ENCODE results near the gene G3BP2. TPM values are rescaled to one million over a fixed set of nuclear protein-coding genes. Genes with fewer than 3 reads are reported as not detected.

The G3BP2 gene
- total RNA-seq, 4 donors from 2014 or later, result 123 to 226 (median 132) TPM

DNA sequence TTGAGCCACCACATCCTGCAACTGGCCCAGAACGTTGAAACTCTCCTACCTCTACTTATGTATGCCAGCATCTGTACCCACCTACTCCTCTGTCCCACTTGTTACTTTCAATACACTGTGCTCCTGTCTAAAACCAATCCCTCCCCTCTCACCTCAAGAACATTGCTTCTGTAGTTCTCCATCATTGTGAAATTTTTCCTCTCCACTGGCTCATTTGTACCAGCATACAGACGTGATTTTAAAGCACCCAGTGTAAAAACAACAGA is 25.7 kb upstream of the G3BP2 start:
- TF ChIP-seq POLR2A (IDR thresholded peaks at IDR 0.05), result no peak
- TF ChIP-seq, protein P1, sequence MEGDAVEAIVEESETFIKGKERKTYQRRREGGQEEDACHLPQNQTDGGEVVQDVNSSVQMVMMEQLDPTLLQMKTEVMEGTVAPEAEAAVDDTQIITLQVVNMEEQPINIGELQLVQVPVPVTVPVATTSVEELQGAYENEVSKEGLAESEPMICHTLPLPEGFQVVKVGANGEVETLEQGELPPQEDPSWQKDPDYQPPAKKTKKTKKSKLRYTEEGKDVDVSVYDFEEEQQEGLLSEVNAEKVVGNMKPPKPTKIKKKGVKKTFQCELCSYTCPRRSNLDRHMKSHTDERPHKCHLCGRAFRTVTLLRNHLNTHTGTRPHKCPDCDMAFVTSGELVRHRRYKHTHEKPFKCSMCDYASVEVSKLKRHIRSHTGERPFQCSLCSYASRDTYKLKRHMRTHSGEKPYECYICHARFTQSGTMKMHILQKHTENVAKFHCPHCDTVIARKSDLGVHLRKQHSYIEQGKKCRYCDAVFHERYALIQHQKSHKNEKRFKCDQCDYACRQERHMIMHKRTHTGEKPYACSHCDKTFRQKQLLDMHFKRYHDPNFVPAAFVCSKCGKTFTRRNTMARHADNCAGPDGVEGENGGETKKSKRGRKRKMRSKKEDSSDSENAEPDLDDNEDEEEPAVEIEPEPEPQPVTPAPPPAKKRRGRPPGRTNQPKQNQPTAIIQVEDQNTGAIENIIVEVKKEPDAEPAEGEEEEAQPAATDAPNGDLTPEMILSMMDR (IDR thresholded peaks at IDR 0.05 in 4 of 5, conservative IDR thresholded peaks at IDR 0.05 in 1 of 5), result no peak
- Histone ChIP-seq H3K4me3 (no peak overlapping the region), H3K9me3 (no peaks in the 10 kb centered on the region), H3K27me3 (no peaks in the 10 kb centered on the region), H3K36me3 (no peaks in the 10 kb centered on the region), H3K4me1 (peaks cover 8 to 12% of the 10 kb centered on the region in 2 donors), H3K27ac (peak overlapping the region; percentile 84 to 91 (median 88))
- in situ Hi-C loops (cut with MboI; ENCODE audit: low sequenced_read_pairs in 4 of 4), result no loop called here
- DNase-seq (no peak), ATAC-seq (no peak)
- intact Hi-C loops (cut with DNase I; ENCODE audit: low total_unique reads), result loop anchor here (1.0 kb wide), 1 partner anchor 25 kb away; the partner anchor contains the start of gene USO1

DNA sequence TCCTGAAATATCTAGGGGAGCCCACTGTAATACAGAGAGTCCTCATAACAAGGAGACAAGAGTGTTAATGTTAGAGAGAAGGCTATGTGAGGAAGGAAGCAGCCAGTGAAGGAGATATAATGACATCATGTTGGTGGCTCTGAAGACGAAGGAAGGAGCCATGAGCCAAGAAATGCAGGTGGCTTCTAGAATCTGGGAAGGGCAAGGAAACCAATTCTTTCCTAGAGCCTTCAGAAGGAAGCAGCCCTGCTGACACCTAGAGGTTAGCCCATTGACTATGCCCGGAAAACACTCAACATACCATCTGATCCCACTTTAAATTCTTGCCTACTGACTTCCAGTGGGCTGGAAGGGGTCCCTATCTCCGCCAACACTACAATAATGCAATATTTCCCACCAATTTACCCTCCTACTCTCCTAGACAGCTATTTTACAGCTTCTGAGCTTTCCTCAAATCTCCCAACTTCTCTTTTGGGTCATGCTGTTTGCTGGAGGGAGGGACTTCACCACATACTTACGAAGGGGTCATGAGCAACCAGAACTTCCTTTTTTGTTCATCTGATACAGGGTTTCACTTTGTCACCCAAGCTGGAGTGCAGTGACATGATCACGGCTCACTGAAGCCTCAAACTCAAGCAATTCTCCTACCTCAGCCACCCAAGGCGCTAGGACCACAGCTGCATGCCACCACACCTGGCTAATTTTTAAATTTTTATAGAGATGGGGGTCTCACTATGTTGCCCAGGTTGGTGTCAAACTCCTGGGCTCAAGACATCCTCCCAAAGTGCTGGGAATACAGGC is 25.2 kb upstream of the G3BP2 start:
- peak overlapping the region; percentile 84 to 91 (median 88) for H3K27ac ChIP-seq
- no peaks in the 10 kb centered on the region for H3K27me3 ChIP-seq
- H3K9me3 ChIP-seq, result no peaks in the 10 kb centered on the region
- TF ChIP-seq, protein P1 (IDR thresholded peaks at IDR 0.05 in 4 of 5, conservative IDR thresholded peaks at IDR 0.05 in 1 of 5), result no peak
- no peak for TF ChIP-seq POLR2A (IDR thresholded peaks at IDR 0.05)
- DNase-seq, result no peak
- no peaks in the 10 kb centered on the region for H3K36me3 ChIP-seq
- in situ Hi-C loops (cut with MboI; ENCODE audit: low sequenced_read_pairs in 4 of 4), result no loop called here
- peak in 1 of 2 donors; percentile 32 for ATAC-seq
- intact Hi-C loops (cut with DNase I; ENCODE audit: low total_unique reads), result no loop called here
- H3K4me3 ChIP-seq, result no peak overlapping the region
- peaks cover 8 to 14% of the 10 kb centered on the region in 2 donors for H3K4me1 ChIP-seq

DNA sequence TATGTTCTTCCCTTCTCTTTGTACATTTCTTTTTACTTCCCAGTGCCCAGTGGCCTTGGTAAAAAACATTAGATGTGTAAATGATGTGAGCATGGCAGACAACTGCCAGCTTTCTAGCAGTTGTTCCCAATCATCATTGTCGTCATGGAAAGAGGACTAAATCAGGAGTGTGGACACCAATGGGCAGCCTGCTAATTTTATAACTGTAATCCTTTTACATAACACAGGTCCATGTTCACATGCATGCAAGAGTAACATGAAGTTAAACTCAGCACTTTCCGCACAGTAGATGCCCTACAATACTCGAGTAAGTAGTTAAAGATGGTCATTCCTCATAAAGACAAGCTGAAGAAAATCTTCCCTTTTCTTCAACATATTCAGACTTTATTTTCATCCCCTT is 23.4 kb upstream of the G3BP2 start:
- H3K4me3 ChIP-seq, result peak overlapping the region in 1 of 4 donors; percentile 30
- TF ChIP-seq, protein P1 (IDR thresholded peaks at IDR 0.05 in 4 of 5, conservative IDR thresholded peaks at IDR 0.05 in 1 of 5), result no peak
- TF ChIP-seq POLR2A (IDR thresholded peaks at IDR 0.05), result peak in 1 of 2 donors; percentile 5
- no peaks in the 10 kb centered on the region for H3K27me3 ChIP-seq
- in situ Hi-C loops (cut with MboI; ENCODE audit: low sequenced_read_pairs in 4 of 4), result no loop called here
- peak overlapping the region; percentile 84 to 91 (median 88) for H3K27ac ChIP-seq
- intact Hi-C loops (cut with DNase I; ENCODE audit: low total_unique reads), result loop anchor here (2.0 kb wide), 1 partner anchor 24 kb away; the partner anchor contains the start of gene G3BP2
- DNase-seq, result peak in 1 of 2 donors; percentile 37
- peak; percentile 53 to 70 for ATAC-seq
- H3K36me3 ChIP-seq, result no peaks in the 10 kb centered on the region
- peaks cover 13 to 26% of the 10 kb centered on the region in 2 donors for H3K4me1 ChIP-seq
- no peaks in the 10 kb centered on the region for H3K9me3 ChIP-seq

DNA sequence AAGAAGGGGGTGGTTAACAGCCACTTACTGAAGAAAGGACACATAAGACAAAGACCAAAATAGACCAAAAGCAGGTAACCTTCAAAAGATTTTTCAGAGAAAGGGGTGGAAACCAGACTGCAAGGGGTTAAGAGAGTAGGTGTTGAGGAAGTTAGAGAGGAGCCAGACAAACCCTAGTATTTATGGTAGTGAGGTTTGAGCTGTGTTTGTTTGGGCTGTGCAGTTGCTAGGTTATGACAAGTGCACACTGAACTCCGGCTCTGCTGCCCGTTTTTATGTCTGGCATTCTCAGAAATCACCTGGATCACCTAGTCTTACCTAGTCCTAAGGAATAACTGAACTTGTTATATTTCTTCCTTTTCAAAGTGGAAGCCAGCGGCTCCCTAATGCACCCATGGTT is 22.9 kb upstream of the G3BP2 start:
- H3K4me1 ChIP-seq, result peaks cover 18 to 32% of the 10 kb centered on the region in 2 donors
- ATAC-seq, result peak in 1 of 2 donors; percentile 30
- intact Hi-C loops (cut with DNase I; ENCODE audit: low total_unique reads), result loop anchor here (2.0 kb wide), 1 partner anchor 23 kb away; the partner anchor contains the start of gene G3BP2
- in situ Hi-C loops (cut with MboI; ENCODE audit: low sequenced_read_pairs in 4 of 4), result no loop called here
- peak overlapping the region; percentile 84 to 91 (median 88) for H3K27ac ChIP-seq
- no peaks in the 10 kb centered on the region for H3K9me3 ChIP-seq
- no peak for TF ChIP-seq POLR2A (IDR thresholded peaks at IDR 0.05)
- TF ChIP-seq, protein P1 (IDR thresholded peaks at IDR 0.05 in 4 of 5, conservative IDR thresholded peaks at IDR 0.05 in 1 of 5), result no peak
- DNase-seq, result no peak
- no peak overlapping the region for H3K4me3 ChIP-seq
- H3K36me3 ChIP-seq, result no peaks in the 10 kb centered on the region
- H3K27me3 ChIP-seq, result no peaks in the 10 kb centered on the region

Data from gastrocnemius medialis (tissue), 4 donors.